H1 (cell line): ENCODE data around the gene FGF21. TPM values are rescaled to one million over a fixed set of nuclear protein-coding genes. Genes with fewer than 3 reads are reported as not detected.

Experiments
- CTCF ChIA-PET: fragments of 300-600 bp; sonication (Branson Sonifier 250); formaldehyde crosslinking; loops from one replicate; lab custom pipeline; 2021; ENCODE audit not compliant: partially characterized antibody; lab: Charles Lee
- POLR2A ChIA-PET: fragments of 300-600 bp; sonication (Branson Sonifier 250); formaldehyde crosslinking; loops from one replicate; lab custom pipeline; 2021; ENCODE audit warnings: inconsistent platforms; ENCODE audit not compliant: partially characterized antibody; lab: Charles Lee
- DNase-seq, 2 experiments: peaks; one replicate each; pipeline versions ENCODE4 v3.0.0 to v3.0.0-alpha.2; 2010 to 2022; ENCODE audit warnings: low spot score in 2 of 2, low read depth in 1 of 2, mixed read lengths in 1 of 2
- FAIRE-seq: peaks from 2 replicates; lab custom pipeline; 2011; peaks lifted over from hg19 to GRCh38; lab: Jason Lieb, UNC
- H2AFZ ChIP-seq: 2 replicates; pipeline ENCODE4 v1.8.1; 2012; ENCODE audit warnings: low read length, inconsistent platforms
- H2AK5ac ChIP-seq: 2 replicates; pipeline ENCODE4 v1.6.1; 2013; ENCODE audit warnings: low read depth, low read length
- H2BK120ac ChIP-seq: replicated peaks from 2 replicates; pipeline ENCODE3; 2013; ENCODE audit warnings: low read depth, low read length, inconsistent platforms
- H2BK12ac ChIP-seq: 2 replicates; pipeline ENCODE4 v1.6.1; 2013; ENCODE audit warnings: low read depth, low read length
- H2BK15ac ChIP-seq: 2 replicates; pipeline ENCODE4 v1.6.1; 2013; ENCODE audit warnings: low read length
- H2BK20ac ChIP-seq: 2 replicates; pipeline ENCODE4 v1.6.1; 2013; ENCODE audit warnings: low read length
- H2BK5ac ChIP-seq: 2 replicates; pipeline ENCODE4 v1.6.1; 2013; ENCODE audit warnings: low read depth, low read length
- H3K14ac ChIP-seq: 2 replicates; pipeline ENCODE4 v1.6.1; 2013; ENCODE audit warnings: inconsistent platforms; ENCODE audit not compliant: insufficient read length
- H3K18ac ChIP-seq: 2 replicates; pipeline ENCODE4 v1.6.1; 2013; ENCODE audit warnings: low read length; ENCODE audit errors: extremely low read depth
- H3K23ac ChIP-seq: 2 replicates; pipeline ENCODE4 v1.6.1; 2013; ENCODE audit warnings: inconsistent platforms; ENCODE audit not compliant: insufficient read length
- H3K23me2 ChIP-seq: 2 replicates; pipeline ENCODE4 v1.6.1; 2013; ENCODE audit warnings: low read depth, low read length
- H3K27ac ChIP-seq: 2 replicates; pipeline ENCODE4 v1.6.1; 2011; ENCODE audit warnings: low read depth, low read length, inconsistent platforms
- H3K27me3 ChIP-seq, 4 experiments: replicated peaks in 1 of 4; 1 replicate in 1 of 4; 2 replicates in 3 of 4; pipeline versions ENCODE4 v1.6.1 to v1.8.1; 2011 to 2013; ENCODE audit warnings: low read length in 3 of 4, mild to moderate bottlenecking in 3 of 4, inconsistent platforms in 2 of 4, mixed read lengths in 2 of 4, moderate library complexity in 1 of 4; ENCODE audit not compliant: control insufficient read depth in 3 of 4, insufficient read depth in 3 of 4; ENCODE audit errors: extremely low read depth in 1 of 4
- H3K36me3 ChIP-seq, 4 experiments: 2 replicates each; pipeline versions ENCODE4 v1.6.1 to v1.8.1; 2011 to 2013; ENCODE audit warnings: mild to moderate bottlenecking in 4 of 4, low read length in 3 of 4, moderate library complexity in 2 of 4, control low read depth in 1 of 4, inconsistent platforms in 1 of 4; ENCODE audit not compliant: insufficient read depth in 4 of 4, control insufficient read depth in 2 of 4
- H3K4ac ChIP-seq: replicated peaks from 2 replicates; pipeline ENCODE3; 2013; ENCODE audit warnings: low read length, low read depth, mixed read lengths, inconsistent platforms; ENCODE audit not compliant: insufficient read length
- H3K4me1 ChIP-seq, 4 experiments: replicated peaks in 1 of 4; 1 replicate in 1 of 4; 2 replicates in 3 of 4; pipeline versions ENCODE4 v1.6.1 to v1.8.1; 2011 to 2013; ENCODE audit warnings: low read length in 3 of 4, inconsistent platforms in 2 of 4, mixed read lengths in 1 of 4; ENCODE audit not compliant: insufficient read depth in 4 of 4, control insufficient read depth in 3 of 4
- H3K4me2 ChIP-seq, 2 experiments: 2 replicates each; pipeline versions ENCODE4 v1.6.1 to v1.8.1; 2011 to 2013; ENCODE audit warnings: low read depth in 2 of 2, low read length in 2 of 2, control low read depth in 1 of 2, inconsistent platforms in 1 of 2, mild to moderate bottlenecking in 1 of 2; ENCODE audit not compliant: insufficient read depth in 1 of 2
- H3K4me3 ChIP-seq, 4 experiments: fragments of 200-600, 300-600 bp in 1 of 4; sonication (generic), shearing (Covaris generic), sonication (Bioruptor Twin) in 1 of 4; 2 replicates each; pipeline versions ENCODE4 v1.5.1 to v1.8.1; 2011 to 2016; ENCODE audit warnings: low read length in 4 of 4, low read depth in 3 of 4, control low read depth in 2 of 4, inconsistent platforms in 2 of 4, mild to moderate bottlenecking in 2 of 4, mixed read lengths in 1 of 4, moderate library complexity in 1 of 4; ENCODE audit not compliant: insufficient read depth in 2 of 4; ENCODE audit errors: extremely low read depth in 1 of 4
- H3K56ac ChIP-seq: replicated peaks from 2 replicates; pipeline ENCODE3; 2013; ENCODE audit warnings: low read depth, mild to moderate bottlenecking, mixed read lengths, low read length, inconsistent platforms; ENCODE audit not compliant: insufficient read length
- H3K79me1 ChIP-seq: 2 replicates; pipeline ENCODE4 v1.6.1; 2013; ENCODE audit warnings: low read depth, low read length, control low read depth
- H3K79me2 ChIP-seq, 2 experiments: 2 replicates each; pipeline versions ENCODE4 v1.6.1 to v1.8.1; 2012 to 2013; ENCODE audit warnings: low read length in 2 of 2, mild to moderate bottlenecking in 2 of 2, inconsistent platforms in 1 of 2; ENCODE audit not compliant: insufficient read depth in 2 of 2, control insufficient read depth in 1 of 2
- H3K9ac ChIP-seq, 4 experiments: replicated peaks in 1 of 4; 1 replicate in 1 of 4; 2 replicates in 3 of 4; pipeline versions ENCODE4 v1.6.1 to v1.8.1; 2011 to 2013; ENCODE audit warnings: low read depth in 3 of 4, low read length in 3 of 4, control low read depth in 2 of 4, mild to moderate bottlenecking in 2 of 4, moderate library complexity in 2 of 4, inconsistent platforms in 1 of 4; ENCODE audit errors: extremely low read depth in 1 of 4
- H3K9me3 ChIP-seq, 2 experiments: 2 replicates each; pipeline versions ENCODE4 v1.6.1 to v1.8.1; 2012 to 2013; ENCODE audit warnings: mild to moderate bottlenecking in 2 of 2, moderate library complexity in 2 of 2, control low read depth in 1 of 2, inconsistent platforms in 1 of 2, low read depth in 1 of 2, low read length in 1 of 2, mixed read lengths in 1 of 2; ENCODE audit not compliant: insufficient read depth in 2 of 2
- H4K20me1 ChIP-seq, 2 experiments: replicated peaks in 1 of 2; 2 replicates each; pipeline versions ENCODE3 to v1.8.1; 2011 to 2013; ENCODE audit warnings: inconsistent platforms in 2 of 2, low read length in 2 of 2, mild to moderate bottlenecking in 1 of 2; ENCODE audit not compliant: insufficient read depth in 2 of 2, control insufficient read depth in 1 of 2
- H4K5ac ChIP-seq: 2 replicates; pipeline ENCODE4 v1.6.1; 2013; ENCODE audit warnings: low read length, low read depth, mixed read lengths, inconsistent platforms; ENCODE audit not compliant: insufficient read length
- H4K8ac ChIP-seq: 2 replicates; pipeline ENCODE4 v1.8.0; 2013; ENCODE audit warnings: mild to moderate bottlenecking, moderate library complexity, low read length, inconsistent platforms; ENCODE audit not compliant: insufficient read depth; ENCODE audit errors: extremely low read depth
- H4K91ac ChIP-seq: replicated peaks from 2 replicates; pipeline ENCODE3; 2013; ENCODE audit warnings: low read length, mixed read lengths, inconsistent platforms; ENCODE audit not compliant: insufficient read length
- BACH1 ChIP-seq: IDR thresholded peaks from 2 replicates; pipeline ENCODE4 v1.6.1; 2012; ENCODE audit warnings: low read length, improper control_type of control experiment
- EZH2 ChIP-seq: fragments of 200-600 bp; sonication (generic); IDR thresholded peaks from 2 replicates; pipeline ENCODE4 v1.7.1; 2012; ENCODE audit warnings: low read depth, mild to moderate bottlenecking, moderate library complexity, low read length, inconsistent platforms; ENCODE audit not compliant: severe bottlenecking
- KDM1A ChIP-seq: fragments of 200-600, 300-600 bp; sonication (generic); IDR thresholded peaks from 2 replicates; pipeline ENCODE4 v1.7.1; 2016; ENCODE audit warnings: mild to moderate bottlenecking, low read length, borderline replicate concordance
- MAX ChIP-seq: IDR thresholded peaks from 2 replicates; pipeline ENCODE4 v1.6.1; 2012; ENCODE audit warnings: inconsistent platforms
- POLR2AphosphoS5 ChIP-seq: IDR thresholded peaks from 2 replicates; pipeline ENCODE4 v1.6.1; 2011; ENCODE audit warnings: low read depth, low read length
- POU5F1 ChIP-seq: IDR thresholded peaks from 2 replicates; pipeline ENCODE4 v1.6.1; 2011; ENCODE audit warnings: low read depth, mild to moderate bottlenecking, low read length, moderate library complexity
- RBBP5 ChIP-seq: IDR thresholded peaks from 2 replicates; pipeline ENCODE4 v1.7.1; 2012; ENCODE audit warnings: low read depth, mild to moderate bottlenecking, inconsistent platforms, low read length, moderate library complexity, borderline replicate concordance
- SRF ChIP-seq: IDR thresholded peaks from 2 replicates; pipeline ENCODE4 v1.6.1; 2011; ENCODE audit warnings: mild to moderate bottlenecking, low read depth, low read length, moderate library complexity
- WGBS, 2 experiments: shearing (Covaris generic) in 1 of 2; methylation state at CpG; one replicate each; pipeline versions ENCODE4 v1.1.6 to v1.1.7; 2013 to 2015; ENCODE audit warnings: low lambda C conversion rate in 2 of 2, mixed read lengths in 2 of 2, inconsistent platforms in 1 of 2, low coverage in 1 of 2, missing lambda C conversion rate in 1 of 2; ENCODE audit not compliant: insufficient replicate concordance in 2 of 2, insufficient coverage in 1 of 2, insufficient read length in 1 of 2; ENCODE audit errors: extremely low coverage in 1 of 2, missing lambda C conversion rate in 1 of 2; 5-methylcytosine and 5-hydroxymethylcytosine counted together
- polyA plus RNA-seq, 7 experiments: library from polyadenylated mRNA; depleted of rRNA in 3 of 7; stranded (reverse) in 5 of 7; unstranded in 2 of 7; fragments of >200 nt in 5 of 7; fragments of 200-250 nt in 2 of 7; gene quantifications; 1 replicate in 5 of 7; 2 replicates in 1 of 7; 4 replicates in 1 of 7; pipeline versions ENCODE4 v1.2.1 to v1.2.3, GENCODE V29; 2011 to 2013; ENCODE audit warnings: missing spikeins in 2 of 7, mixed read lengths in 2 of 7
- total RNA-seq: library from RNA; stranded (reverse); fragmentation: NEBNext Ultra II Directional; extraction: Animal tissue kit (Norgen Biotek cat#: 25700); gene quantifications from 2 replicates; pipeline ENCODE4 v1.2.1, GENCODE V29; 2021

The FGF21 gene
- total and polyA plus RNA-seq, 2 of the 8 experiments (the other 6 are each of a cell fraction or from before 2014, with no cell fraction given): 0.48 to 0.80 TPM

DNA sequence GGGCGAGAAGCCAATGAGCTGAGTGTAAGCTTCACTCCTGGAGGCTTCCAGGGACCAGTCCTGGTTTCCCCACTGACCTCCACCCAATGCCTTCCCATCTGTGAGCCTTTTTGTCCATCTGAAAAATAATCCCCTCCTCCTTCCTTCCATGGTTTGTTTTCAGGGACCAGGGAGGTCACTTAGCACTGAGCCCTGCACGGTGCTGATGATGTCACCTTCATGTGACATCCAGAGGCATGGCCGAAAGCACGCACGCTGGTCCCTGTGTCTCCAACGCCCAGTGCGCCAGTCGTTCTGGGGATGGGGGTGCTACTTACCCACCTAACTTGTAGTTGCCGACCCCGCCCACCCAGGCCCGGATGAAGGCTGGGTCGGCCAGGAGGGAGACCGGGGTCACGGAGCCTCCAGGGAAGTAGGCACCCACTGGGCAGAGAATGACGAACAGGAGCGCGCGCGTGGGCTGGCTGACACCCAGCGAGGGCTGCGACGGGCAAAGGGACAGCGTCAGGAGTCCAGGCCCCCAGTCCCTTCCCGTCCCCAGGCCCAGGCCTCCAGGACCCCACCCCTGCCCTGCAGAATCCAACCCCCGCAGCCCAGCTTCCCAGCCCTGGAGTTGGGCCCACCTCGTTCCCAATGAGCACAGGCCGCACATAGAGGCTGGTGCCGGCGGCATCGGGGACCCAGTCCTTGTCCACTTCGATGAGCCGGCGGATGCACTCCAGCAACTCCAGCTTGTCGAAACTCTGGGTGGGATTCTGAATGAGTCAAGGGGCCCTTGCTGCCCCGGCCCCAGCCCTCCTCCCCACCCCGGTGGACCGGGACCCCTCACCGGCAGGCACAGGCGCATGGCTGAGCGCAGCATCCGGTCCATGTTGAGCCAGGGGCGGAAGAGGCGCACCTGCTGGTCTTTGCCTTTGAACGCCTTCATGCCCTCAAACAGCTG, 44.3 kb downstream of the FGF21 start:
- no peaks in the 10 kb centered on the region for H3K79me2 ChIP-seq
- TF ChIP-seq POLR2AphosphoS5 (no peak), SRF (no peak), KDM1A (no peak), BACH1 (no peak), RBBP5 (no peak), EZH2 (no peak), POU5F1 (no peak), MAX (no peak)

More for the DNA sequence above, 44.3 kb downstream of the FGF21 start:
- H2BK5ac ChIP-seq: peak overlapping the region; percentile 83; the same call in 1 of the 2 replicates
- DNase-seq: no peak
- H4K8ac ChIP-seq: peak overlapping the region; percentile 54; the same call in 1 of the 2 replicates
- no peak overlapping the region for H3K56ac ChIP-seq
- H3K9me3 ChIP-seq: no peaks in the 10 kb centered on the region
- H3K23ac ChIP-seq: no peak overlapping the region
- H3K4me2 ChIP-seq: peak overlapping the region in 1 of 2 experiments; percentile 30; a peak in 3 of 4 replicates
- H3K27ac ChIP-seq: peak overlapping the region; percentile 13; the same call in 1 of the 2 replicates
- H2BK120ac ChIP-seq: no peak overlapping the region
- peak overlapping the region; percentile 90; the same call in 1 of the 2 replicates for H2BK12ac ChIP-seq
- H3K23me2 ChIP-seq: no peaks in the 10 kb centered on the region
- no peak for FAIRE-seq
- no peaks in the 10 kb centered on the region for H3K27me3 ChIP-seq
- peak overlapping the region; percentile 24; the same call in 1 of the 2 replicates for H2BK20ac ChIP-seq
- H3K4me3 ChIP-seq: no peak overlapping the region
- 92% methylated on average over 32 of the region's 44 CpGs; no CpG with 5 or more reads in 1 of the 2 experiments for WGBS, 2 experiments
- peak overlapping the region; percentile 41; the same call in 1 of the 2 replicates for H2AK5ac ChIP-seq
- peak overlapping the region; percentile 94 for H4K91ac ChIP-seq
- H2AFZ ChIP-seq: no peak overlapping the region
- no peaks in the 10 kb centered on the region for H4K20me1 ChIP-seq
- no peak overlapping the region for H3K9ac ChIP-seq
- ChIA-PET POLR2A (interaction anchor here (0.8 to 3.7 kb wide), 9 partner anchors 7 to 166 kb away, joined by 3 to 36 read pairs (median 4); partner anchors contain the start of genes BCAT2, FTL, HSD17B14 and PPP1R15A), CTCF (interaction anchor here (0.5 to 14.7 kb wide), 11 partner anchors 9 to 181 kb away, joined by 3 to 285 read pairs (median 4); partner anchors contain the start of gene BCAT2)
- peak overlapping the region; percentile 17 for H3K18ac ChIP-seq
- no peak overlapping the region for H3K14ac ChIP-seq
- no peaks in the 10 kb centered on the region for H3K79me1 ChIP-seq
- H2BK15ac ChIP-seq: peak overlapping the region; percentile 98; the same call in 1 of the 2 replicates
- no peak overlapping the region for H3K4ac ChIP-seq
- no peaks in the 10 kb centered on the region for H3K36me3 ChIP-seq
- H3K4me1 ChIP-seq: peaks cover 0 to 14% (median 9%) of the 10 kb centered on the region in 4 experiments; a peak in 6 of 7 replicates
- no peak overlapping the region for H4K5ac ChIP-seq
